DMS 273 (cell line): Measurements from ENCODE around the gene CCDC148.
"Not testable (repeated sequence)": the region's sequence is repeated elsewhere in the genome, so short reads cannot be mapped to it uniquely, and the experiment has no call there.

ENCODE experiments used
- DNase-seq: peaks from one replicate; lab custom pipeline; 2025; ENCODE audit not compliant: unreplicated experiment; lab: John Stamatoyannopoulos, UW

The CCDC148 gene

DNA sequence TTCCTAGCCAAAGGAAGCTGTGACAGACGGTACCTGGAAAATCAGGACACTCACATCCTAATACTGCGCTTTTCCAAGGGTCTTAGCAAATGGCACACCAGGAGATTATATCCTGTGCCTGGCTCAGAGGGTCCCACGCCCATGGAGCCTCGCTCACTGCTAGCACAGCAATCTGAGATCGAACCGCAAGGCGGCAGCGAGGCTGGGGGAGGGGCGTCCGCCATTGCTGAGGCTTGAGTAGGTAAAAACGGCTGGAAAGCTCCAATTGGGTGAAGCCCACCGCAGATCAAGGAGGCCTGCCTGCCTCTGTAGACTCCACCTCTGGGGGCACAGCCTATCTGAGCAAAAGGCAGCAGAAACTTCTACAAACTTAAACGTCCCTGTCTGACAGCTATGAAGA is 22.8 kb downstream of the CCDC148 start:
- not testable (repeated sequence) for DNase-seq

DNA sequence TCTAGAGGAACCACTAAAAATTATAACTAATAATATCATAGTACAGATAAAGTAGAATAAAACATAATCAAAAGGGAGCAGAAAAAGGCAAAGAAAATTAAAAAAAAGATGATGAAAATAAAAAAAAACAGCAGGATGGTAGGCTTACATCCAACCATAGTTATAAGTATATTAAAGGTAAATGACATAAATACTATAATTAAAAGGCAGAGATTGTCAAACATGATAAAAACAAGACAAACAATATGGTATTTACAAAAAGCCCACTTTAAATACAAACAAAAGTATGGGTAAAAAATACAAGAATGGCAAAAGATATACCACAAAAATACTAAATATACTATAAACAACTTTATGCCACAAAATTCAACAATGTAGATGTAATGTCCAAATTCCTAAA is 24.4 kb downstream of the CCDC148 start:
- no peak for DNase-seq

DNA sequence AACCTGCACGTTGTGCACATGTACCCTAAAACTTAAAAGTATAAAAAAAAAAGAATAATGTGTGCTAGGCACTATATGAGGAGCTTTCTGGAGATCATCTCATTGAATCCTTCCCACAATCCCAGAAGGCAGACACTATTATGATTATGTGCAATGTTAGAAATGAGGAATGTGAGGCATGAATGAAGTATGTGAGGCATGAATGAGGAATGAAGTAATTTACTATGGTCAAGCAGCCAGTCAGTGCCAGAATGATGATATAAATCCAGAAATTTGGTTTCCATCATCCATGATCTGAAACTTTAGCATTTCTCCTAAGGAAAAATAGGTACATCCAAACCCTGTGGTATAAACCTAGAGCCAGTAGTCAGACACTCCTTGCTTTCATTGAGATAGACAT is 42.0 kb downstream of the CCDC148 start:
- no peak for DNase-seq

DNA sequence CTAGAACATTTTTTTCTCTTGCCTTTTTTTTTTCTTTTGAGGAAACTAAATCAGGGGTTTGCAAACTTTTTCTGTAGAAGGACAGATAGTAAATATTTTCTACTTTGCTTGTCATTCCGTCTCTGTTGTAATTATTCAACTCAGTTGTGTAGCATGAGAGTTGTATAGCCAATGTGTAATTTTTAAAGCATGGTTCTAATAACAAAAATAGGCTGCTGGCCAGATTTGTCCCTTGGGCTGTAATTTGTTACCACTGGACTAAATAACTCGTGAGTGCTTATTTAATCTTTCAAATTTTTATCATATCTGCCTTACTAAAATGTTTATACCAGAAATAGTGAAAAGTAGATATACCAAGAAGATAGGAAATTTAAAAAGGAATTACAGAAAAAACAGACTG is 43.0 kb downstream of the CCDC148 start:
- DNase-seq = no peak

DNA sequence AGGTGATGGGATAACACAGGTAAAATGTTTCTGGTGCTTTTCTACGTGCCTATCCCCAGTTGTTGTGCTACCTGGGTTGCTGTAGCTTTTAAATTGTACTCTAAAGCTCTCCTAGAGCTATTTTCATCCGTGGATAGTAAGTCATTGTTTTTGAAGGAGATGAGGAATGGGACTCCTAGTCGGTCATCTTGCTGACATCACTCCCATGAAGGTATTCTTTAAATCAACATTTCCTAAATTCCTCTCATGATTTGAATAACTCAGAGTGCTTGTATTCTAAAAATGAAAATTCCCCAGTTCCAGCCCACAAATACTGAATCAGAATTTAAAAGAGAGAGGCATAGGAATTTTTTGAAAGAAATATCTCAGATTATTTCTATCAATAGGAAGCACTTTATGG is 44.3 kb downstream of the CCDC148 start:
- DNase-seq = no peak

DNA sequence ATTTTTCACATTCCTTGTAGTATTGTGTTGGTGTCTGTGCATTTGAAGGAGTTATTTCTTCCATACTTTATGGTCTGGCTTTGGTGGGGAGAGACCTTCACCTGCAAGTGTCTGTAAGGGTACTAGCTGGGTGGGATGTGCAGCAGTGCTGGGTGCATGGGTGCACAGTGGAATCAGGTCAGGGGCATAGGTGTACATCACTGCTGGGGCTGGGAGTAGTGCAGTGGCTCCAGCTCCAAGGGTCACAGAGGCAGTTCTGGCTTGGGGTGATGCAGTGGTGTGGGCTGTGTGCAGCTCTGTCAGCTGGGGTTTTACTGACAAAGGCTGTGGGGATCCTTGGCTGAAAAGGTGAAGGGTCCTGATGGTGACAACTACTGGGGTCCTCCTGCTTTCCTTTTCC is 44.8 kb downstream of the CCDC148 start:
- no peak for DNase-seq

DNA sequence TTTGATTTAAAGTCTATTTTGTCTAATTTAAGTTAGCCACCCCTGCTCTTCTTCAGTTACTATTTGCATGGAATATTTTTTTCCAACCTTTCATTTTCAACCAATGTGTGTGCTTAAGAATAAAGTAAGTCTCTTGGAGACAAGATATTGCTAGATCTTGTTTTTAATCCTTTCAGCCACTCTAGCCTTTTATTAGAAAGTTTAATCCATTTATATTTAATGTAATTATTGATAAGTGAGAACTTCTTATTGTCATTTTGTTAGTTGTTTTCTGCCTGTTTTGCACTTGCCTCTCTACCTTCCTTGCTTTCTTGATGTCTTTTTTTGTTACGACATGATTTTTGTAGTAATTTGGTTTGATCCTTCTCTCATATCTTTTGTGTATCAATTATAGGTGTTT is 46.4 kb downstream of the CCDC148 start:
- DNase-seq = no peak

DNA sequence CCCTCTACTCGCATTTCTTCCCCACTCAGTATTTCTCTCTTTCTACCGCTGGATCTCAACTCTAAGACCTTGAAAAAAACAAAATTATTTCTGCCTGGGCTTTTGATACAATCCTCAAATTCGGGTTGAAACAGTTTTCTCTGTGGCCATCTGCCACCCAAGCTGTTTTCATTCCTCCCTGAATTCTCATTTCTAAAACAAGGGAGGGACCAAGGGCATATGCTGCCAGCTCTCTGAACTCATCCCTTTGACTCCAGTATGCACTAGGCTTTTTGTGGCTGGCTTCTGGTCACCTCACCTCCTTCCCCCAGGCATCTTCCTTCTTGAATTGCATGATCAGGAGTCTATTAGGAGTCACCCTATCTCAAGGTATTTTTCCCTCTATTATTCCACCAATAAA is 49.5 kb downstream of the CCDC148 start:
- DNase-seq = peak; percentile 92

DNA sequence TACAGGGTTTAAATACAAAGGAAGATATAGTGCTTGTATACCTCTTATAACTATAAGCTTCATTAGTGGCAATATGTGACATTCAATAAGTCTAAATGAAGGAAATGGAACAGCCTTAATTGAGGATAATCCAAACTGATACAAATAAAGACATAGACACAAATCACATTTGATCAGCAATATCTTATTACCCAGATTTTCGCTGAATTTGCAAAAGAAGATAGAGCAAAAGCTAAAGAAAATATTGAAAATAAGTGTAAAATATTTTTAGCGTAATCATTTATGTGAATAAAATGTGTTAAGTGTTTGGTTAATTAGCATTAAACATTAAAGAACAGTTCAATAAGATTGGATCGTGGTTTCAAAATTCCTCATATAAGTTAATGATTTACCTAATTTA is 51.2 kb downstream of the CCDC148 start:
- DNase-seq = no peak

DNA sequence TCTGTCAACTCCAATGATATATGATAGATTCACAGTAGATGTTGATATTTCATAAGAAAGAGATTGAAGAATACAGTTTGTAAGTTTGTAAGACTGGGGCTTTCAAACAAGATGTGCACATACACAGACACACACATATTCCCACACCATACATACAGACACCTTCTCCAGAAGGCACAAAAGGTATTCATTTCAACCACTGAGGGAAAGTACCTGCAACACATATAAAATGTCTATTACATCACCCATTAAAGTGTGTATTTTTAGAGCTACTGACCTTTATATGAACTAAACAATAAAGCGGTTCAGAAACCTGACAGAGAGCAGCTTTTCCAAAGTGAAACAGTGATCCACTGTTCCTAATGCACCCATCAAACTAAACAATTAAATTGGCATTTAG is 53.3 kb downstream of the CCDC148 start:
- no peak for DNase-seq

DNA sequence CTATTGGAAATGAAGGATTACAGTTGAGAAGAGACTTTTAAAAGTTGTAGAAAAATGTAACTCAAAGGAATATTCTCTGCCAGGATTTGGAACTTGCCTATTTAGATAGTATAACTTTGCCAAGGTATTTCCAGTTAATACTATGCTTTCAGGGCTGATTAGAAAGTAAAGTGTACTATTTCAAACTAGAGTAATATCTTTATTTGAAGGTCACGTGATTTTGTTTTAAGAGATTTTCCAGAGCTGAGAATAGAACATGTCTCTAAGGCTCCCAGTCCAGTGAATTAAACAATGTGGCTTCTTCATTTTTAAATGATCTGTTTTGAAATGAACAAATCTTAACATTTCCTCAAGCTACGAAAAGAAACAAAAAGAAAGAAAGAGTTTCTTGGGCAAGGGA is 53.9 kb downstream of the CCDC148 start:
- DNase-seq = no peak

DNA sequence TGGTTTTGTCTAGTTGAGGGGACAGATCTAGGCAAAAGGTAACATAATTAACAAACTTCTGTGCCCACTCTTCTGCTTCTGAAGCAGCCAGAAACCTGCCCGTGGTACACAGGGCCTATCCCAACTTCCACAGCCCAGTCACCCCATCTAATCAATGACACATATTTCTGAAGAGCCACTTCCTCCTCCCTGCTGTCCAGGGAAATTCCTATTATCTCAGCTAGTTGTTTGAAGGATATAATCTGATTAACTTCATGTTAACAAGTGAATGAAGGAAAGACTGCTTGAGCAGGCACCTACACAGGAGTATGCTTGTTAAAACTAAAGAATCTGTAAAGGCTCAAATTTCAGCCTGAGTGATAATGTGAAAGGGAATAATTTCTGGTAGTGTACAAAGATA is 61.4 kb downstream of the CCDC148 start:
- no peak for DNase-seq

DNA sequence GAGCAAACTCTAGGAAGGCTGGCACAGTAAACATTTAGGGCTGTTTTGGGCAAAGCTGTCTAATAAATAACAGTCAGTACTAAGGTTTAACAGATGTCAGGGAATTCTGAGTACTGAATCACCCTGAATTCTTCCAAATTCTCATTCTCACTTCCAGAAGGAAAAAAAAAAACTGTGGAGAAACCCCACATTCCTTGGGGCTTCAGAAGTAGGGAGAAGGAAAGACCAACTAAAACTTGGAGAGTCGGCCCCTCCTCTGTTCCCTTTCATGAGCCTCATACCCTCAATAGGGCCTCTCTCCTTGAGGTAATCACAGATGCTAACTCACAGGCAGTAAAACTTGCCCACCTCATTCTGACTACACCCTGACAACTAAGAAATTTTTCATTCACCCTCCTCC is 62.1 kb downstream of the CCDC148 start:
- DNase-seq = no peak

DNA sequence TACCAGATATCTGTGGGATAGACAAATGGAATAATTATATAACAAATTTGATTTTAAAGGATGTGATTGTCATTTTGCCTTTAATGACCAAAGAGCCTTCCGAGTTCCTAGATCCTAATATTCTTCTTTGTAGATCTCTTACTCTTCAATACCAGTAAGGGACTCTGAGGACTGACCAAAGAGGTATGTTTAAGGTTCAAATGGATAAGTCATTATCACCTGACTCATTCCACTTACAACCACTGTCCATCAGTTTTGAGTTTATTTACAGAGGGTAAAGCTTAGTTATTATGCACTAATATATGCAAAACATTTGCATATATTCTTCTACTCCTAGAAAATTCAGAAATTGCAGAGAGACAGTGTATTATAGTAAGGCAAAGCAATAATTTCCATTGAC is 62.7 kb downstream of the CCDC148 start:
- DNase-seq = no peak

DNA sequence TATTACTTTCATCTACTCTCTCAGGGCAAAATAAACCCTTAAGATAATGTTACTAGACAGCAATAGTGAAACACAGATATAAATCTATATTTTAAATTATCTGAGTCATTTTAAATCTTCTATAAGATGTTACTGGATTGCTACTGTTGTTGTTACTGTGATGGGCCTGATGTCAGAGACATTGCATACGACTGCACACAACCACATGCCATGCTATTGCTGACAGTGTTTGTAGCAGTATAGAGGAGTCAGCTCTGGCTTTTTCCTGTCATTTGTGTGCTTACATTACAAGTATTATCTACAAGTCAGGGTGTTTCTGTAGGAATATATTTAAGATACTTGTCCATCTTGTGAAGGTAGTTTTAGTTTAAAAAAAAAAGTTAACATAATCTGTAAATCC is 63.9 kb downstream of the CCDC148 start:
- DNase-seq = no peak

DNA sequence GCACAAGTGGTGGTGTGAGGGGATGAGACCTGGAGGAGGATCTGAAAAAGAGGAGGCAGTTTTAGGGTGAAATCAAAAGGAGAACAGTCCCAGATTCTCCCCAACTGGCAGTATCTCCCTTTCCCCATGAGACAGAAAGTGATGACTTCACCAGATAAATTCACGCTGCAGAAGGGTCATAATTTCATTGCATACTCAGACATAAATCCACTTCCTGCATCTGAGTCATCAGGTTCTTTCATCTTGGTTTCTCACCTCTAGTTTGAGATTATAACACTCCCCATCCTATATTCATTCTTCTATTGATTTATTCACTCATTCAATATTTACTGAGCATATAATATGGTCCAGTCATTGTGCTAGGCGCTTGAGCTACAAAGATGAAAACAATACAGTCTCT is 64.7 kb downstream of the CCDC148 start:
- no peak for DNase-seq

DNA sequence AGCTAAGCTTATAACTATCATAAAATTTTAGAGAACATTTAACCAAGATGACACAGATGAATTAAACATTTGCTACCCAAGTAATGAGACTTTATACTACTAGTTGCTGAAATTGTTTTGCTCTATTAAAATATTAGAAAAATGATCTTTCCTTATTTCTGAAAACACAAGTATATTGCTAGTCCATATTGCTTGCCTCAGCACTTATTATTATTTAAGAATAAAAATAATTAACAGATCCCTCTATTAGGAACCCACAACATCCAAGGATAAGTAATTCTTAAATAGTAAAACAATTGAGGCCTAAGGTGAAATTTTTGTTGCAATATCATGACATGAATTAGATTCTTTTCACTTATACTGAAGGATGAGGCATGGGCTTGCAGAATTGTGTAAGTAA is 65.2 kb downstream of the CCDC148 start:
- no peak for DNase-seq

DNA sequence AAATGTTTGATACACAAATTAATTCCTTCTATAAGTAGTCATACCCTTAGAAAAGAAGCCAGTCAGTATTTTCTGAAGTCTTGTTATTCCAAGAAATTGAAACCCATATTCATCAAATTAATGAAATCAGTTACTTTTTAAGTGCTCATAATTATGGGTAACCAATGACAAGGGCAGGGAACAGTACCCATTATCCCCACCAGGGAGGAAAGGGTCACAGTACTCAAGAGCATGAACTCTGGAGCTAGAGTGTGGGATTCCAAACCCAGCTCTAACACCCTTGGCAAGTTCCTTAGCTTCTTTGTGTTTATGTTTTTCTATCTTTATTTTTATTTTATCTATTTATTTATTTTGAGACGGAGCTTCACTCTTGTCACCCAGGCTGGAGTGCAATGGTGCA is 68.4 kb downstream of the CCDC148 start:
- DNase-seq = no peak

DNA sequence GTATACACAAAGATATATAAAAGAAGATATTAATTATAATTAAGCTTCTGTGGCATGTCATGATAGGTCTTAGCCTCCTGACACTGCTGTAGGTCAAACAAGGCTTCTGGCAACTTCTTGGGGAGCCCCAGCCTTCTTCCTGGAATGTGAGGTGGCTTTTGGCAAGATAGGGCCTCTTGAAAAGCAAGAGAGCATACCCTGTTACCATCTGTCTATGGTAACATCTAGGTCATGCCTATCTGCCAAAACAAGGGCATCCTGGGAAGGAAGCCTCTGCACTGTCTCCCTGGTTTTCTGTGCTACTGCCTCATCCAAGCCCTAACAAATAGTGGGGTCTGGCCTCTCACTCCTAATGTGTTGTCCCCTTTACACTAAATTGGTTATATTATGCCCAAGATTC is 70.9 kb downstream of the CCDC148 start:
- no peak for DNase-seq

DNA sequence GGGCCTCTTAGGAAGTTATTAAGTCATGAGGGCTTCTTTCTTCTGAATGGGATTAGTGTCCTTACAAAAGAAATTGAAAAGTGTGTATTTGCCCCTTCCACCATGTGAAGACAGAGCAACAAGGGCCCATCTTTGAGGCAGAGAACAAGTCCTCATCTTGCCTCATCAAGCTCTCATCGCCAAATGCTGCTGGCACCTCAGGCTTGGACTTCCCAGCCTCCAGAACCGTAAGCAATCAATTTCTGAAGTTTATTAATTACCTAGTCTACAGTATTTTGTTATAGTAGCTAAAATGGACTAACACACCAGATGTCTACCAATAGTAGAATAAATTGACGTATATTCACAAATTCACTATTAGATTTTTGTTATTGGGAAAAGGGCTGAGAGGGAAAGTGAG is 74.6 kb downstream of the CCDC148 start:
- no peak for DNase-seq

DNA sequence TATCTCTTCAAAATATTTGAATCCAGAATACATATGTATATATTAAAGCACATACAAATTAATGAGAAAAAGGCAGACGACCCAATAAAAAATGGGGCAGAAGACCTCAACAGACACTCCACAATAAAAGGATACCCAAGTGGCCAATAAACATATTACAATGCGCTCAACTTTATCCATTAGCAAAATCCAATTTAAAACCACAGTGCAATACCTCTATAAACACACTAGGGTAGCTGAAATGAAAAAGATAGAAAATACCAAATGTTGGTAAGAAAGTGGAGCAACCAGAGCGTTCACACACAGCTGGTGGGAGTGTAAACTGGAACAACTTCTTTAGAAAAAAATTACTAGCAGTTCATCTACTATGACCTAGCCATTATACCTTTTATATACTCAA is 75.3 kb downstream of the CCDC148 start:
- DNase-seq = peak; percentile 6

DNA sequence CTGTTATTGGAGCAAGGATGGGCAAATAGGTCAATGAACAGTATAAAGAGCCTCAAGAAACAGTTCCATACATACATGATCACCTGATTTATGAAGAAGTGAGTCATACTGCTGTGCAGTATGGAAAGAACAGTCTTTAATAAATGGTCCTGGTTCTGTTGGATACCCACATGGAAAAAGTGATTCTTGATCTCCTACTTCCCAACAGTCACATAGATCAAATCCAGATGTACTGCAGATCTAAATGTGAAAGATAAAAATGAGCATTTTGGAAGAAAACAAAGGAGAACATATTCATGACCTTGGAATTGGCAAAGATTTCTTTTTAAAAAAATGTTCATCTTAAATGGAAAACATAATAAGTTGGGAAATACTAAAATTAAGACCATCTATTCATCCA is 75.8 kb downstream of the CCDC148 start:
- DNase-seq = no peak

DNA sequence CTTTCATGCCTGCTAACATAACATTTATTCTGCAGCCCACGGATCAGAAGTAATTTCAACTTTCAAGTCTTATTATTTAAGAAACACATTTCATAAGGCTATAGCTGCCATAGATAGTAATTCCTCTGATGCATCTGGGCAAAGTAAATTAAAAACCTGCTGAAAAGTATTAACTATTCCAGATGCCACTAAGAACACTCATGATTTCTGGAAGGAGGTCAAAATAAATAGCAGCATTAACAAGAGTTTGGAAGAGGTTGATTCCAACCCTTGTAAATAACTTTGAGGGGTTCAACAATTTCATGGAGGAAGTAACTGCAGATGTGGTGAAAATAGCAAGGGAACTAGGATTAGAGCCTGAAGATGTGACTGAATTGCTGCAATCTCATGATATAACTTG is 77.6 kb downstream of the CCDC148 start:
- no peak for DNase-seq

DNA sequence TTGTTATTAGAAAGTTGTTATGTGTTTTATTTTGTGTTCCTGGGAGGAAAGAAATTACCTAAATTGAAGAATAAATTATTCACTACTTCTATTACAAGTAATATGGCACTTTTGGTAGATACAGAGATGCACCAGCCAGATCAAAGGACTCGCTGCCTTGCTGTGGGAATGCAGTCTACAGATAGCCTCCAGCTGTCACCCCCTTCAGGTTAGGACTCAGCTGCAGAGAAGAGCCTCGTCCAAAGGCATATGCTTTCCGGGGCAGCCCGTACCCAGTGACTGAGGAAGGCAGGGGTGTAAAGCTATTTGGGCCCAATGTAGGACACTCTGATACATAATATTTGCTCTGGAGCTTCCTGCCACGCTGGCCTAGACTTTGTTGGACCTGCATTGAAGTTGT is 90.2 kb downstream of the CCDC148 start:
- DNase-seq = no peak
